HCT116 (cell line): ENCODE results near the gene SURF6.

Experiments
- ATF3 ChIP-seq: IDR thresholded peaks from 2 replicates; pipeline ENCODE4 v1.6.1; 2012
- CEBPB ChIP-seq: IDR thresholded peaks from 2 replicates; pipeline ENCODE4 v1.6.1; 2012; ENCODE audit warnings: low read depth
- JUND ChIP-seq: IDR thresholded peaks from 2 replicates; pipeline ENCODE4 v1.6.1; 2012
- POLR2A ChIP-seq: IDR thresholded peaks from 2 replicates; pipeline ENCODE4 v1.7.0; 2011; ENCODE audit warnings: borderline replicate concordance; ENCODE audit not compliant: insufficient read depth, insufficient read length; ENCODE audit errors: extremely low read depth
- POLR2AphosphoS5 ChIP-seq: IDR thresholded peaks from 2 replicates; pipeline ENCODE4 v1.6.1; 2011; ENCODE audit warnings: mild to moderate bottlenecking, low read depth, low read length, moderate library complexity
- RAD21 ChIP-seq: IDR thresholded peaks from 2 replicates; pipeline ENCODE4 v1.6.1; 2012; ENCODE audit warnings: low read depth, mild to moderate bottlenecking
- SIN3A ChIP-seq: IDR thresholded peaks from 2 replicates; pipeline ENCODE4 v1.6.1; 2012; ENCODE audit warnings: low read depth
- SP1 ChIP-seq: IDR thresholded peaks from 2 replicates; pipeline ENCODE4 v1.6.1; 2012; ENCODE audit warnings: low read depth
- TCF7L2 ChIP-seq: IDR thresholded peaks from 2 replicates; pipeline ENCODE4 v1.7.0; 2011; ENCODE audit warnings: borderline replicate concordance, inconsistent platforms; ENCODE audit not compliant: insufficient read depth, insufficient read length; ENCODE audit errors: extremely low read depth
- YY1 ChIP-seq: IDR thresholded peaks from 2 replicates; pipeline ENCODE4 v1.6.1; 2011; ENCODE audit warnings: low read length, low read depth, moderate library complexity, mild to moderate bottlenecking; ENCODE audit not compliant: insufficient replicate concordance; ENCODE audit errors: extremely low read depth
- ZNF274 ChIP-seq: fragments of 200-500 bp; sonication (Bioruptor generic); IDR thresholded peaks from 2 replicates; pipeline ENCODE4 v1.6.1; 2014; ENCODE audit warnings: mild to moderate bottlenecking, low read depth, low read length, inconsistent platforms
- TF ChIP-seq, protein P1 (sequence below), 3 experiments: fragments of 200-600 bp in 1 of 3; sonication (generic) in 1 of 3; IDR thresholded peaks in 2 of 3; conservative IDR thresholded peaks in 1 of 3; 2 replicates each; pipeline ENCODE4 v1.5.1; 2012 to 2017; ENCODE audit warnings: low read depth in 2 of 3, low read length in 2 of 3, antibody characterized with exemption in 1 of 3, borderline replicate concordance in 1 of 3, control low read depth in 1 of 3, mild to moderate bottlenecking in 1 of 3, mixed read lengths in 1 of 3, mixed run types in 1 of 3, moderate library complexity in 1 of 3; ENCODE audit not compliant: insufficient read depth in 1 of 3

DNA sequence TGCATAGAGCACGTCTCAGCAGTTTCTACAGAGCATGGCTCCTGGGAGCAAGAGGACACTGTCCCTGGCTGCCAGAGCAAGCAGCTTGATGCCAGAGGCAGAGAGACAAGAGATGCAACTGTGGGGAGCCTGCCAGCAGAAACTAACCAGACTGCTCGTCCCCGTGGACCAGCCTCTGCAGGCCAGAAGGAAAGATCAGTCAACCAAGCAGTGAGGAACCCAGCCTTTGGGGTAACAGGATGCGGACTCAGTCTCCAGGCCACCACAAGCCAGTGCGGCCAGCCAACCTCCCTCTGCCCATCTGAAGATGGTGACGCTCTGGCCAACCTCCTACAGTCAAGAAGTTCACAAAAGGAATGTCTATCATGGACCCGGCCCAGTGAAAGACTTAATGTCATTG is 36.2 kb upstream of the SURF6 start:
- TF ChIP-seq, protein P1, sequence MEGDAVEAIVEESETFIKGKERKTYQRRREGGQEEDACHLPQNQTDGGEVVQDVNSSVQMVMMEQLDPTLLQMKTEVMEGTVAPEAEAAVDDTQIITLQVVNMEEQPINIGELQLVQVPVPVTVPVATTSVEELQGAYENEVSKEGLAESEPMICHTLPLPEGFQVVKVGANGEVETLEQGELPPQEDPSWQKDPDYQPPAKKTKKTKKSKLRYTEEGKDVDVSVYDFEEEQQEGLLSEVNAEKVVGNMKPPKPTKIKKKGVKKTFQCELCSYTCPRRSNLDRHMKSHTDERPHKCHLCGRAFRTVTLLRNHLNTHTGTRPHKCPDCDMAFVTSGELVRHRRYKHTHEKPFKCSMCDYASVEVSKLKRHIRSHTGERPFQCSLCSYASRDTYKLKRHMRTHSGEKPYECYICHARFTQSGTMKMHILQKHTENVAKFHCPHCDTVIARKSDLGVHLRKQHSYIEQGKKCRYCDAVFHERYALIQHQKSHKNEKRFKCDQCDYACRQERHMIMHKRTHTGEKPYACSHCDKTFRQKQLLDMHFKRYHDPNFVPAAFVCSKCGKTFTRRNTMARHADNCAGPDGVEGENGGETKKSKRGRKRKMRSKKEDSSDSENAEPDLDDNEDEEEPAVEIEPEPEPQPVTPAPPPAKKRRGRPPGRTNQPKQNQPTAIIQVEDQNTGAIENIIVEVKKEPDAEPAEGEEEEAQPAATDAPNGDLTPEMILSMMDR (IDR thresholded peaks at IDR 0.05 in 2 of 3, conservative IDR thresholded peaks at IDR 0.05 in 1 of 3; ENCODE audit: borderline replicate concordance in 1 of 3, insufficient read depth in 1 of 3, low read depth in 2 of 3, low read length in 2 of 3), result no peak
- TF ChIP-seq POLR2A, result no peak
- no peak for TF ChIP-seq YY1
- no peak for TF ChIP-seq TCF7L2
- no peak for TF ChIP-seq SIN3A
- no peak for TF ChIP-seq ATF3
- no peak for TF ChIP-seq ZNF274
- no peak for TF ChIP-seq POLR2AphosphoS5
- no peak for TF ChIP-seq JUND
- TF ChIP-seq SP1, result no peak
- TF ChIP-seq CEBPB, result no peak
- no peak for TF ChIP-seq RAD21
